ENCODE data around the gene KRTAP20-1.

The KRTAP20-1 gene

GRCh38 chr21:30616125-30616524, at the start of gene KRTAP20-1:
KRTAP20-1 (plus strand) TSS chr21:30616425; CDS start chr21:30616455, 30 bp downstream.
- no peak for DNase-seq (ENCODE audit: low spot score)

- DNase-seq (ENCODE audit: low spot score) = no peak
These were observed 48.6 kb upstream of the KRTAP20-1 start for GRCh38 chr21:30567617-30568016.

- no peak for DNase-seq (ENCODE audit: low spot score)
These were observed 38.5 kb upstream of the KRTAP20-1 start for GRCh38 chr21:30577766-30578165.

- no peak for DNase-seq (ENCODE audit: low spot score)
These were observed 36.9 kb upstream of the KRTAP20-1 start for GRCh38 chr21:30579346-30579745.

GRCh38 chr21:30580132-30580531, 36.1 kb upstream of the KRTAP20-1 start:
- no peak for DNase-seq (ENCODE audit: low spot score)

GRCh38 chr21:30582870-30583269, 33.4 kb upstream of the KRTAP20-1 start:
- no peak for DNase-seq (ENCODE audit: low spot score)

- no peak for DNase-seq (ENCODE audit: low spot score)
These were observed 25.9 kb upstream of the KRTAP20-1 start, which contains the start of gene KRTAP22-2 for GRCh38 chr21:30590297-30590696. KRTAP22-2 (minus strand) TSS chr21:30590397.

- DNase-seq (ENCODE audit: low spot score) = no peak
These were observed 24.1 kb upstream of the KRTAP20-1 start, which contains the start of gene KRTAP6-3 for GRCh38 chr21:30592140-30592539. KRTAP6-3 (plus strand) TSS chr21:30592440; CDS start chr21:30592446, 6 bp downstream.

GRCh38 chr21:30598802-30599201, 17.4 kb upstream of the KRTAP20-1 start, which contains the start of gene KRTAP6-2:
KRTAP6-2 (minus strand) TSS chr21:30598902; CDS start chr21:30598874, 28 bp downstream.
- DNase-seq (ENCODE audit: low spot score) = no peak

- DNase-seq (ENCODE audit: low spot score) = no peak
These were observed 15.4 kb upstream of the KRTAP20-1 start, which contains the start of gene KRTAP22-1 for GRCh38 chr21:30600787-30601186. KRTAP22-1 (plus strand) TSS chr21:30601087.

- DNase-seq (ENCODE audit: low spot score) = no peak
These were observed 10.3 kb upstream of the KRTAP20-1 start for GRCh38 chr21:30605968-30606367.

GRCh38 chr21:30612132-30612531, 4.1 kb upstream of the KRTAP20-1 start:
- no peak for DNase-seq (ENCODE audit: low spot score)

GRCh38 chr21:30613836-30614235, 2.4 kb upstream of the KRTAP20-1 start, which contains the start of gene KRTAP6-1:
KRTAP6-1 (minus strand) TSS chr21:30613930; CDS start chr21:30613904, 26 bp downstream.
- DNase-seq (ENCODE audit: low spot score) = no peak

- no peak for DNase-seq (ENCODE audit: low spot score)
These were observed 1.0 kb upstream of the KRTAP20-1 start for GRCh38 chr21:30615199-30615598.

GRCh38 chr21:30620080-30620479, 3.9 kb downstream of the KRTAP20-1 start:
- DNase-seq (ENCODE audit: low spot score) = no peak

GRCh38 chr21:30620522-30620921, 4.3 kb downstream of the KRTAP20-1 start, which contains the start of gene KRTAP20-4:
KRTAP20-4 (plus strand) TSS chr21:30620627.
- no peak for DNase-seq (ENCODE audit: low spot score)

GRCh38 chr21:30623362-30623761, 7.1 kb downstream of the KRTAP20-1 start:
- DNase-seq (ENCODE audit: low spot score) = no peak

- no peak for DNase-seq (ENCODE audit: low spot score)
These were observed 9.4 kb downstream of the KRTAP20-1 start for GRCh38 chr21:30625449-30626165.

- no peak for DNase-seq (ENCODE audit: low spot score)
These were observed 11.9 kb downstream of the KRTAP20-1 start for GRCh38 chr21:30628109-30628508.

GRCh38 chr21:30629200-30629599, 13.0 kb downstream of the KRTAP20-1 start:
- DNase-seq (ENCODE audit: low spot score) = no peak

- no peak for DNase-seq (ENCODE audit: low spot score)
These were observed 18.7 kb downstream of the KRTAP20-1 start, which contains the start of gene KRTAP20-2 for GRCh38 chr21:30634906-30635305. KRTAP20-2 (plus strand) TSS chr21:30635206; CDS start chr21:30635264, 58 bp downstream.

- no peak for DNase-seq (ENCODE audit: low spot score)
These were observed 22.5 kb downstream of the KRTAP20-1 start for GRCh38 chr21:30638686-30639085.

GRCh38 chr21:30642564-30642963, 26.3 kb downstream of the KRTAP20-1 start, which contains the start of gene KRTAP20-3:
KRTAP20-3 (plus strand) TSS chr21:30642864.
- DNase-seq (ENCODE audit: low spot score) = no peak

Measured in GM03348 (cell line).